Fibroblast of skin of back (primary cell): ENCODE results near the gene GSX2.
"Not testable (repeated sequence)": the region's sequence is repeated elsewhere in the genome, so short reads cannot be mapped to it uniquely, and the experiment has no call there.

Source experiments
- DNase-seq: peaks from one replicate; pipeline ENCODE4 v3.0.0-alpha.2; 2013

The GSX2 gene

GRCh38 chr4:54104907-54105306, 4.9 kb downstream of the GSX2 start:
- no peak for DNase-seq

- no peak for DNase-seq
Measured at GRCh38 chr4:54107951-54108748, 8.2 kb downstream of the GSX2 start.

- no peak for DNase-seq
Measured at GRCh38 chr4:54109241-54110018, 9.5 kb downstream of the GSX2 start.

- no peak for DNase-seq
Measured at GRCh38 chr4:54110019-54110416, 10.1 kb downstream of the GSX2 start.

GRCh38 chr4:54113206-54113605, 13.2 kb downstream of the GSX2 start:
- DNase-seq: not testable (repeated sequence)

GRCh38 chr4:54116246-54116645, 16.3 kb downstream of the GSX2 start:
- not testable (repeated sequence) for DNase-seq

GRCh38 chr4:54118850-54119589, 19.1 kb downstream of the GSX2 start:
- DNase-seq: peak; percentile 74

GRCh38 chr4:54120518-54120917, 20.6 kb downstream of the GSX2 start:
- DNase-seq: no peak

- DNase-seq: no peak
Measured at GRCh38 chr4:54127660-54128059, 27.7 kb downstream of the GSX2 start.

GRCh38 chr4:54128694-54129093, 28.7 kb downstream of the GSX2 start:
- DNase-seq: not testable (repeated sequence)

- DNase-seq: no peak
Measured at GRCh38 chr4:54139332-54139731, 39.4 kb downstream of the GSX2 start.

GRCh38 chr4:54140287-54140686, 40.3 kb downstream of the GSX2 start:
- no peak for DNase-seq

GRCh38 chr4:54144199-54144598, 44.2 kb downstream of the GSX2 start:
- no peak for DNase-seq

- DNase-seq: no peak
Measured at GRCh38 chr4:54144661-54145171, 44.8 kb downstream of the GSX2 start.

GRCh38 chr4:54146139-54146538, 46.2 kb downstream of the GSX2 start:
- no peak for DNase-seq

- no peak for DNase-seq
Measured at GRCh38 chr4:54149323-54149722, 49.4 kb downstream of the GSX2 start.
